Muscle layer of colon (tissue), 2 donors: ENCODE results near the gene ESYT2.

Experiments
- H3K27ac ChIP-seq: one replicate; pipeline ENCODE4 v1.7.0; 2013; ENCODE audit warnings: low read depth, mild to moderate bottlenecking, low read length, moderate library complexity
- H3K27me3 ChIP-seq, 2 donors: one replicate each; pipeline ENCODE4 v1.7.0; 2013; ENCODE audit warnings: low read length in 2 of 2, mild to moderate bottlenecking in 2 of 2; ENCODE audit not compliant: insufficient read depth in 2 of 2, control insufficient read depth in 1 of 2
- H3K36me3 ChIP-seq: one replicate; pipeline ENCODE4 v1.7.0; 2013; ENCODE audit warnings: mild to moderate bottlenecking, low read length; ENCODE audit not compliant: insufficient read depth
- H3K4me1 ChIP-seq: one replicate; pipeline ENCODE4 v1.7.0; 2013; ENCODE audit warnings: mild to moderate bottlenecking, low read length; ENCODE audit not compliant: insufficient read depth
- H3K4me3 ChIP-seq, 2 donors: one replicate each; pipeline ENCODE4 v1.7.0; 2013; ENCODE audit warnings: low read length in 2 of 2, low read depth in 1 of 2, mild to moderate bottlenecking in 1 of 2, moderate library complexity in 1 of 2
- H3K9ac ChIP-seq: one replicate; pipeline ENCODE4 v1.7.0; 2013; ENCODE audit warnings: low read length
- H3K9me3 ChIP-seq: one replicate; pipeline ENCODE4 v1.7.0; 2013; ENCODE audit warnings: mild to moderate bottlenecking, low read length
- donor health status: abdominal sarcoma.
- donor health status: Adenocarcinoma of cecum.

Gene ESYT2

DNA sequence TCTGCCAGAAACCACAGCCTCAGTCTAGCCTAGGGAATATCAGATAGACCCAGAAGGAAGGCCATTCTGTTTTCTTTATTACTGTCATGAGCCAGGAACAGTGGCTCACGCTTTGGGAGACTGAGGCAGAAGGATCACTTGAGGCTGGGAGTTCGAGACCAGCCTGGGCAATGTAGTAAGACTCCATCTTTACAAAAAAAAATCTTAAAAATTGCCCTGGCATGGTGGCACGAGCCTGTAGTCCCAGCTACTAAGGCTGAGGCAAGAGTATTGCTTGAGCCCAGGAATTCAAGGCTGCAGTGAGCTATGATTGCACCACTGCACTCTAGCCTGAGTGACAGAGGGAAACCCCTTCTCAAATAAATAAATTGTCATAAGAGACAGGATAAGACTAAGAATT, 3.7 kb upstream of the ESYT2 start:
- H3K4me3 ChIP-seq = no peak overlapping the region
- no peak overlapping the region for H3K9ac ChIP-seq
- no peak overlapping the region for H3K27ac ChIP-seq
- H3K27me3 ChIP-seq = no peaks in the 10 kb centered on the region
- peaks cover 7% of the 10 kb centered on the region for H3K4me1 ChIP-seq
- H3K9me3 ChIP-seq = no peaks in the 10 kb centered on the region
- H3K36me3 ChIP-seq = no peaks in the 10 kb centered on the region

DNA sequence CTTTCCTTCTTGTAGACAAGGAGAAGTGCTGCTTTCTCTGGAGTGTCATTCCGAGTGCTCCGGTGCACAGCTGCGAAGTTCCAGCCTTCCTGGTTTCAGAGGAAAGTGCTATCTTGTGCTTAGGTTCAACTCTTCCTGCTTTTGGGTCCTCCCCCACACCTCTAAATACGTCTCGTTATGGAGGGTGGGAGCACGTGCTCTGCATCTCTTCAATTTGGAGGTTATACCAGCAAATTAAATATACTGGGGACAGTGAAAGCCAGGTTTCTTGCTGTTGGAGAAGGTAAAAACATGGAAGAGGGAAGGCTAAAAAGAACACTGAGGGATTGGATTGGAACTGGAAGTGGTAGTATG, 2.4 kb upstream of the ESYT2 start:
- no peaks in the 10 kb centered on the region for H3K27me3 ChIP-seq
- no peak overlapping the region for H3K9ac ChIP-seq
- no peak overlapping the region for H3K4me3 ChIP-seq
- no peak overlapping the region for H3K27ac ChIP-seq
- H3K9me3 ChIP-seq = no peaks in the 10 kb centered on the region
- peaks cover 18% of the 10 kb centered on the region for H3K4me1 ChIP-seq
- H3K36me3 ChIP-seq = no peaks in the 10 kb centered on the region

DNA sequence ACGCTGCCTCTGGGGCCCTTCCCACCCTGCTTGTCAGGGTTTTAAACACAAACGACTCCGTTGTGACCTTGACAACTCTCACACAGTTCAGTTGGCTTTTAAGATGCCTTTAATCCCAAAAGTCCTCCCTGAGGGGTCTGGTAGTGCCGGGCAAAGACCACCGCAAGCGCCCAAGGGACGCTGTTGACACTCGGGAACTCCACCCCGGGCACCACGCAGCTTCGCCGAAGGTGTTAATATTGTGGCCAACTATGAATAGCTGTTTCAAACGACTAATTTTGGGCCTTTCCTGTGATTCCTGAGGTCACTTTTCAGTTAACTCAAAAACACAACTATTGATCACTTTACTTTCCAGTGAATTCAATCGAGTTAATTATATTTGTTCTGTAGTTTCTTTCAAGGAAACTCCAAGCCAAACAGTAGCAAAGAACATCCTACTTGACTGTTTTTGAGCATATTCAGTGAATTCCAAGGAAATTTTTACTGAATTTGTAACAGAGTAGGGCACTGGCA, 958 bp upstream of the ESYT2 start:
- Histone ChIP-seq H3K9ac (peak overlapping the region; percentile 96), H3K36me3 (no peaks in the 10 kb centered on the region), H3K27ac (peak overlapping the region; percentile 93)

DNA sequence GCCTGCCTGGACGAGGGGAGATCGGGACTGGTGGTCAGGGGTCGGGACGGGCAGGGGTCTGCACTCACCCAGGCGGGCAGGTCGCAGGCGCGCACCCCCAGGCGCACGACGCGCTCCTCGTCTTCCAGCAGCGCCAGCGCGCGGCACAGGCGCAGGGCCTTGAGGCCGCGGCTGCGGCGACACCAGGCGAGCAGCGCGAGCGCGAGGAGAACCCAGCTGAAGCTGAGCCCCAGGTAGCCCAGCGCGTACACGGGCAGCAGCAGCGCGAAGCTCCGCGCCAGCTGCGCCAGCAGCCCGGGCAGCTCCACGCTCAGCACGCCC, 328 bp downstream of the ESYT2 start:
- Histone ChIP-seq H3K9me3 (no peaks in the 10 kb centered on the region), H3K27me3 (no peaks in the 10 kb centered on the region), H3K36me3 (no peaks in the 10 kb centered on the region), H3K27ac (peak overlapping the region; percentile 87), H3K4me1 (peaks cover 24% of the 10 kb centered on the region), H3K9ac (peak overlapping the region; percentile 71), H3K4me3 (peak overlapping the region; percentile 69 to 97)

More for the DNA sequence above, 958 bp upstream of the ESYT2 start:
- H3K9me3 ChIP-seq = no peaks in the 10 kb centered on the region
- peaks cover 18% of the 10 kb centered on the region for H3K4me1 ChIP-seq
- no peaks in the 10 kb centered on the region for H3K27me3 ChIP-seq
- H3K4me3 ChIP-seq = peak overlapping the region; percentile 72 to 88

DNA sequence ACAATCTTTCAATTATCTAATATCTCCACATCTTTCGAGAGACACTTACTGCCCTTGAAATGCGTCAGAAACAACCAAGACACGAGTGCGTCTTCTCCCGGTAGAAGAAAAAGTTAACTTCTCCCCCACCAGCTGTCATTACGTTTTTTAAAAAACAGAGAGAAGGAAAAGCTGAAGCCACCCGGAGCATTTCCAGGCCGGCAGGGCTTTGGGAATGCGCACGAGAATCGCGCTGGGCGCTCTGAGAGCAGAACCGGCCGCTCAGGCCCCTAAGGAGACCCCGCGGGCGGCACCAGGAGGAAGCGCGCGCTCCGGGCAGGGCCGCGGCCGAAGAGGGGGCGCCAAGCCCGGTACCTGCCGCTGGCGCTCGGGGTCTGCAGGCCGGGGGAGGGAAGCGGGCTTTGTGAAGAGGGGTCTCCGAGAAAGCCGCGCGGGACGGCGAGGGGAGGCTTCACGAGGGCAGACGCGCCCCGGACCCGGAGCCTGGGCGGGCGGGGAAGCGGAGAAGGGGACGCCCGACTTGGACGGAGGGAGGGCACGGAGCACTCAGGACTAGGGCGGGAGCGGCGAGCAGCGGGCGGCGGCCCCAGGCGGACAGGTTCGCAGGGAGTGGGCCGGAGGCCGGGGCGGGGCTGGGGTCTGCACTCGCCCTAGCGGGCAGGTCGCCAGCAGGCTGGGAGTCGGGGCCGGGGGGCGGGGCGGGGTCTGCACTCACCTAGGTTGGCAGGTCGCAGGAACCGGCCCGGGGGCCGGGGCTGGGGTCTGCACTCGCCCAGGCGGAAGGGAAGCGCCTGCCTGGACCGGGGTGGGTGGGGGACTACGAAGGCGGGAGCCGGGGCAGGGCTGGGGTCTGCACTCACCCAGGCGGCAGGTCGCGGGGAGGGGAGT, 932 bp downstream of the ESYT2 start:
- Histone ChIP-seq H3K4me3 (peak overlapping the region; percentile 69 to 97), H3K27me3 (no peaks in the 10 kb centered on the region), H3K36me3 (no peaks in the 10 kb centered on the region), H3K9me3 (no peaks in the 10 kb centered on the region), H3K4me1 (peaks cover 24% of the 10 kb centered on the region), H3K9ac (peak overlapping the region; percentile 71), H3K27ac (peak overlapping the region; percentile 87)

DNA sequence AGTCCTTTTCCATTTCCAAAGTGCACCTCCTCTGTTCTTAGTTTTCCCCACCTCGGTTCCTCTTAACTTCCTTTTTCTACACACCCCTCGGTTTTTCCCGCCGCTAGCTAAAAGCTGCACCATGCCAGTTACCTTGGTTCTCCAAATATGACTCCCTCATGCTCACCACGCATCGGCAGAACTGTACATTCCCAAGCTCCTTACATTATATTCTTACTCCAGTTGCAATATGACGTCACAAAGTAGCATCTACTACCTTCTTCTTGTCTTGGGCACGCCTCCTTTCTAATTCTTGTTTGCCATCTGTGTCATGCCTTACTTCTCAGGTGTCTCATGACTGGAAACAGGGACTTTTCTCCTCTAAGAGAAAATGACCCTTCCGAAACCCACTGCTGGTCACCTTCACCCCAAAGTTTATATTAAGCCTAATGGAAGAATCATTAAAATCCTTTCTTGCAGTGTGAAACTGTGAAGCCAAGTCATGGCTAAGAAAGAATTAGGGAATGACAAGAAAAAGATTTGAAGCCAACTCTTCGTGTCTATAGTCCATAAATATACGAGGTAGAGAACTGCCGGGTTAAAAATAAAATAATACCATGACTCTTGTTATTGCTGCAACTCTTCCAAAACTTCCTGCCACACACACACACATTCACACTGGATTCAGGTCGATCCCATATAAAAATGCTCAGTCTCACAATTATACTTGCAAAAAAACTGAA, 1.7 kb downstream of the ESYT2 start:
- Histone ChIP-seq H3K27me3 (no peaks in the 10 kb centered on the region), H3K27ac (peak overlapping the region; percentile 87), H3K36me3 (no peaks in the 10 kb centered on the region), H3K4me1 (peaks cover 24% of the 10 kb centered on the region), H3K9me3 (no peaks in the 10 kb centered on the region), H3K4me3 (peak overlapping the region; percentile 69 to 97), H3K9ac (peak overlapping the region; percentile 71)

DNA sequence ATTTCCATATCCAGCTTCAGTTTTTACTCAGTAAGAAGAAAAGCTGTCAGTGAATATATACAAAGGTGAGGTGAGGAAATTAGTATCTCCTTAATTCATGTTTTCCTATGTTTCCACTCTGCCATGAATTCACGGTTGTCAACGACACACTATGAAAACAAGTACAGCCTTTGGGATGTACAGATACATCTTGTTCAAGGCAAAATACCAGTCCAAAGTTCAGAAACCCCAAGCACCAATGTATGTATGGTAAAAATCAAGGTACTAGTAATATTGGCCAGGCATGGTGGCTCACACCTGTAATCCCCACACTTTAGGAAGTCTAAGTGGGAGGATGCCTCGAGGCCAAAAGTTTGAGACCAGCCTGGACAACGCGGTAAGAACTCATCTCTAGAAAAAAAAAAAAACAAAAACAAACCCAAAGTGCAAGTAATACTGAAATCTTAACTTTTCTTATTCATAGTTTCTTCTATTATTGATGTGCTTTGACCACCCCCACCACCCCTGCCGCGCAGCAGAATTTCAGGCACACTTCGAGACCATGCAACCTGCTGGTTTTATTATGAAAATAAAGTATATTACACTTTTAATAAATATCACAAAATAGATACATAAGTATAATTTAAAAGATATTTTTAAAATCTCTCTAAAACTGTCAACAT, 3.5 kb downstream of the ESYT2 start:
- H3K4me1 ChIP-seq = peaks cover 40% of the 10 kb centered on the region

DNA sequence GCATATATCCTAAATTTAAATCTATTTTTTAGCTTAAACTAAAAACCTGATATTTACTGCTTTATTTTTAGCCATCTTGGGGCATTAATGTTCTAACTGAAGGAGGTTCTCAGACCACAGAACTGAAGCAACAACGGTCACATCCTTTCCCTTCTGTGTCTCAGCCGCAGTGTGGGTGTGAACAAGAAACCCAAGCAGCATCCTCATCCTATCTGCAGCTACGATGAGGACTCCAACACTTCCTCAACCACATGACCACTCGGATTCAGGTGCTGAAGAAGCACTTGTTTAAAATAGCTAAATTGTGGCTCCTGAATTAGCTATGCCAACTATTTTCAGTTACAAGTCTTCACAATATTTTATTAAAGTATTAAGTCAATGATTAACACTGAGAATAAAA, 5.3 kb downstream of the ESYT2 start:
- Histone ChIP-seq H3K36me3 (no peaks in the 10 kb centered on the region), H3K27ac (no peak overlapping the region), H3K27me3 (no peaks in the 10 kb centered on the region), H3K4me3 (no peak overlapping the region), H3K9ac (no peak overlapping the region), H3K9me3 (no peaks in the 10 kb centered on the region), H3K4me1 (peaks cover 47% of the 10 kb centered on the region)

More for the DNA sequence above, 3.5 kb downstream of the ESYT2 start:
- H3K4me3 ChIP-seq = no peak overlapping the region
- H3K27ac ChIP-seq = no peak overlapping the region
- H3K27me3 ChIP-seq = no peaks in the 10 kb centered on the region
- no peak overlapping the region for H3K9ac ChIP-seq
- no peaks in the 10 kb centered on the region for H3K36me3 ChIP-seq
- H3K9me3 ChIP-seq = no peaks in the 10 kb centered on the region

DNA sequence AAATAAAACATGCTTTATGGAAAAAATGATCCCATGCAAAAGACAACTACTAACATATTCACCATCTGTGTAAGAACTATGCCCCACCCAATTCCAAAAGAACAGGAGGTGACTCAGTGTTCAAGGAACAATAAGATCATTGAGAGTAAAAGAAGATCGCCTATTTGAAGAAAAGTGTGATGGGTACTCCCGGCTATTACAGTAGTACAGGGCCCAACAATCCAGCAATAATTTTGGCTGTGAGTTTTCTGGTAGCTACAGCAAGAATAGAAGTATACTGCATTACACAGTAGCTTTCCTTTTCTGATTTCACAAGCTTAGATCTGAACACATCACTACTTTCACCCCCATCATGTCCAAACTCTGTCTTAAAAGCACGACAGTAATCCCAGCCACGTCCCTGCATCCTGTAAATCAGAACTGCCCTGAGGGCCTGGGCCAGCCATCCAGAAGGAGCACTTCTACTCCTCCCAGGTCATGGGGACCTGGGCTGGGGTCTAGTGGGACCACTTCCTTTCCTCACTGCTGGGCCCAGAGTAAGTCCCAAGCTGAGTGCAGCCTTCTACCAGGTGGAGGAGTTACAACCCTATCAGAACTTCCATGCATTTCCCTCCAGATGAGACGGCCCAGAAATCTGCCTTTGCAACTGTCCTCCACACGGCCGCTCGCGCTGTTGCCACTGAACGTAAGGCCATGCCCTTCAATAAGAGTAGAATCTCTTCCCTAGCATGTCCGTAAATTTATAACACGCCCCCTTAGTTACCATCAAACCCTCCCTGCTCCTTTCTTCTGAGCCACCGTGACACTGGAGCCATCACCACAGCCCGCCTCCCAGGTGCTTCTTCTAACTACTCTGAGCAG, 7.9 kb downstream of the ESYT2 start:
- H3K4me1 ChIP-seq = peaks cover 61% of the 10 kb centered on the region
- H3K27ac ChIP-seq = peak overlapping the region; percentile 82

DNA sequence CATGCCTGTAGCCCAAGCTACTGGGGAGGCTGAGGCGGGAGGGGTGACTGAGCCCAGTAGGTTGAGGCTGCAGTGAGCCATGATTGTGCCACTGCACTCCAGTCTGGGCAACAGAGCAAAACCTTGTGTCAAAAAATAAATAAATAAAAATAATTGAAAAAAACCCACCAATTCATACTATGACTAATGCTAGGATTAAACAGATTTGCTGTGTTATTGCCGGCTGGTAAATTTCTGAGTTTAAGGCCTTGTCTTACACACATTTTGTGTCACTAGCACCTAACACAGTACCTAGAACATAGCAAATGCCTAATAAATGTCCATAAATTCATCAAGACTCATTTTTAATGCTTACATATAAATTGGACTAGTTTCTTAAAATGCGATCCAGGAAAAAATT, 8.7 kb downstream of the ESYT2 start:
- H3K27me3 ChIP-seq = no peaks in the 10 kb centered on the region
- H3K9me3 ChIP-seq = no peaks in the 10 kb centered on the region
- peak overlapping the region; percentile 47 for H3K27ac ChIP-seq
- peaks cover 69% of the 10 kb centered on the region for H3K4me1 ChIP-seq
- H3K36me3 ChIP-seq = no peaks in the 10 kb centered on the region
- peak overlapping the region; percentile 22 for H3K9ac ChIP-seq
- H3K4me3 ChIP-seq = no peak overlapping the region

More for the DNA sequence above, 7.9 kb downstream of the ESYT2 start:
- Histone ChIP-seq H3K9ac (peak overlapping the region; percentile 22), H3K36me3 (no peaks in the 10 kb centered on the region), H3K4me3 (no peak overlapping the region), H3K27me3 (no peaks in the 10 kb centered on the region), H3K9me3 (no peaks in the 10 kb centered on the region)
